ENCODE data around the gene PTEN. TPM values are rescaled to one million over a fixed set of nuclear protein-coding genes. Genes with fewer than 3 reads are reported as not detected.

The PTEN gene
- polyA plus RNA-seq, 2 donors, result 18.2 to 25.2 TPM

DNA sequence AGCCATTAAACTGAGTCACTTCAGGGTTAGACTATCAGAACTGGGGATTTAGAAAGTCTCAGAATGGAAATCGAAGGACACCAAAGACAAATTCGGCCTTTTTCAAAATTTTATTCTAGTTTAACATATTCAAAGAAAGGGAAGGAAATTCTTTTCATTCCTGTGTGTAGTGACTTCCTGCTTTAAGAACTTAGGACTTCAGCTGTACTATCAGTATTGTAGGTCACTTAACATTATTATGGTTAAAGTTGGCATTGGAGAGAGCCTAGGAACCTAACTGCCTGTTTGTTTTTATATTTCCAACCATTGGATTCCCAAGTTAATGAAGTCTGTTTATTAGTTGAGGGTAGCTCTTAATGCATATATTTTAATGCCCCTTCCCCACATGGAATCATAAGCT is 63.7 kb downstream of the PTEN start:
- no peak overlapping the region for H3K4me3 ChIP-seq (ENCODE audit: low read depth in 1 of 2, low read length in 2 of 2)
- 73 to 74% methylated on average over 2 of the region's 2 CpGs for WGBS, 2 donors
- H3K4me1 ChIP-seq (ENCODE audit: control insufficient read depth in 2 of 2, insufficient read depth in 2 of 2, low read length in 1 of 2), result no peaks in the 10 kb centered on the region
- no peak overlapping the region for H3K27ac ChIP-seq (ENCODE audit: low read depth in 2 of 2, low read length in 1 of 2)
- H3K27me3 ChIP-seq (ENCODE audit: control insufficient read depth in 1 of 2, insufficient read depth in 2 of 2, low read length in 2 of 2), result no peaks in the 10 kb centered on the region
- no peaks in the 10 kb centered on the region for H3K36me3 ChIP-seq (ENCODE audit: control insufficient read depth in 2 of 2, insufficient read depth in 2 of 2, low read length in 1 of 2)
- H3K9me3 ChIP-seq (ENCODE audit: control insufficient read depth in 2 of 2, insufficient read depth in 1 of 2, low read depth in 1 of 2, low read length in 1 of 2), result no peaks in the 10 kb centered on the region

- Histone ChIP-seq H3K9me3 (ENCODE audit: control insufficient read depth in 2 of 2, insufficient read depth in 1 of 2, low read depth in 1 of 2, low read length in 1 of 2) (no peaks in the 10 kb centered on the region), H3K27me3 (ENCODE audit: control insufficient read depth in 1 of 2, insufficient read depth in 2 of 2, low read length in 2 of 2) (no peaks in the 10 kb centered on the region), H3K27ac (ENCODE audit: low read depth in 2 of 2, low read length in 1 of 2) (no peak overlapping the region), H3K36me3 (ENCODE audit: control insufficient read depth in 2 of 2, insufficient read depth in 2 of 2, low read length in 1 of 2) (no peaks in the 10 kb centered on the region), H3K4me3 (ENCODE audit: low read depth in 1 of 2, low read length in 2 of 2) (no peak overlapping the region), H3K4me1 (ENCODE audit: control insufficient read depth in 2 of 2, insufficient read depth in 2 of 2, low read length in 1 of 2) (no peaks in the 10 kb centered on the region)
- 61 to 64% methylated on average over 3 of the region's 3 CpGs for WGBS, 2 donors
Observed at GRCh38 chr10:87928996-87929395, 65.6 kb downstream of the PTEN start.

GRCh38 chr10:87930141-87930540 is 66.7 kb downstream of the PTEN start:
- no peak overlapping the region for H3K27ac ChIP-seq (ENCODE audit: low read depth in 2 of 2, low read length in 1 of 2)
- WGBS, 2 donors, result 61 to 75% methylated on average over 1 of the region's 1 CpG
- no peak overlapping the region for H3K4me3 ChIP-seq (ENCODE audit: low read depth in 1 of 2, low read length in 2 of 2)
- H3K9me3 ChIP-seq (ENCODE audit: control insufficient read depth in 2 of 2, insufficient read depth in 1 of 2, low read depth in 1 of 2, low read length in 1 of 2), result no peaks in the 10 kb centered on the region
- no peaks in the 10 kb centered on the region for H3K36me3 ChIP-seq (ENCODE audit: control insufficient read depth in 2 of 2, insufficient read depth in 2 of 2, low read length in 1 of 2)
- no peaks in the 10 kb centered on the region for H3K27me3 ChIP-seq (ENCODE audit: control insufficient read depth in 1 of 2, insufficient read depth in 2 of 2, low read length in 2 of 2)
- no peaks in the 10 kb centered on the region for H3K4me1 ChIP-seq (ENCODE audit: control insufficient read depth in 2 of 2, insufficient read depth in 2 of 2, low read length in 1 of 2)

DNA sequence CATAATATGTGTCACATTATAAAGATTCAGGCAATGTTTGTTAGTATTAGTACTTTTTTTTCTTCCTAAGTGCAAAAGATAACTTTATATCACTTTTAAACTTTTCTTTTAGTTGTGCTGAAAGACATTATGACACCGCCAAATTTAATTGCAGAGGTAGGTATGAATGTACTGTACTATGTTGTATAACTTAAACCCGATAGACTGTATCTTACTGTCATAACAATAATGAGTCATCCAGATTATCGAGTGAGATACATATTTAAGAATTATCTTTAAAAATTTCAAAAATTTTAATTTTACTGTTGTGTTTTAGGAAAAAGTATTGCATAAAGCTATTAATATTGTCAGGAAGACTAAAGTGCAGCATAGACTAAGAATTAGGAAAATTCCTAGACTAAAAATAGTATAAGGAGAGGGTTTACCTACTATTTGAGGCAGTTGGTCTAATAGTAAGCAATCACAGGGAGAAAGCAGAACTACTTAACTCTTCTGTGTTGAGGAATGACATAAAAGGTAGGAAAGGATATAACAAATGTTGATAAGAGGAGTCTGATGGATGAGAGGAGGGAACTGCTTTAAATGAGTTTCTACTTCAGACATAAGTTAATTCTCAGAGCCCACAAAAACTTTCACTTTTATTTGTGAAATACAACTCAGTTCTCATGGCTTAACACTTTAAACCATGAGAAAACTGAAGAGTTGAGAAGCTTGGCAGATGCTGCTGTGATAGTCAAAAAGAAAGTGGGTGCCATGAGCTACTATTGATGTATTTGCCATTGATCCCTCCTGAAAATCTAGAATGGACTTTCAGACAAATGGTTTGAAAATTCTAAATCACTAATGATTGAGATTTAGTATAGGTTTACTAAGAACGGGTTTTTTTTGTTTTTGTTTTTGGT is 67.8 kb downstream of the PTEN start:
- H3K36me3 ChIP-seq (ENCODE audit: control insufficient read depth in 2 of 2, insufficient read depth in 2 of 2, low read length in 1 of 2), result no peaks in the 10 kb centered on the region
- 65 to 68% methylated on average over 4 of the region's 4 CpGs for WGBS, 2 donors
- no peaks in the 10 kb centered on the region for H3K9me3 ChIP-seq (ENCODE audit: control insufficient read depth in 2 of 2, insufficient read depth in 1 of 2, low read depth in 1 of 2, low read length in 1 of 2)
- no peaks in the 10 kb centered on the region for H3K27me3 ChIP-seq (ENCODE audit: control insufficient read depth in 1 of 2, insufficient read depth in 2 of 2, low read length in 2 of 2)
- H3K4me3 ChIP-seq (ENCODE audit: low read depth in 1 of 2, low read length in 2 of 2), result no peak overlapping the region
- H3K27ac ChIP-seq (ENCODE audit: low read depth in 2 of 2, low read length in 1 of 2), result no peak overlapping the region
- no peaks in the 10 kb centered on the region for H3K4me1 ChIP-seq (ENCODE audit: control insufficient read depth in 2 of 2, insufficient read depth in 2 of 2, low read length in 1 of 2)

GRCh38 chr10:87931836-87932230 is 68.4 kb downstream of the PTEN start:
- H3K4me1 ChIP-seq (ENCODE audit: control insufficient read depth in 2 of 2, insufficient read depth in 2 of 2, low read length in 1 of 2), result no peaks in the 10 kb centered on the region
- H3K4me3 ChIP-seq (ENCODE audit: low read depth in 1 of 2, low read length in 2 of 2), result no peak overlapping the region
- no peaks in the 10 kb centered on the region for H3K36me3 ChIP-seq (ENCODE audit: control insufficient read depth in 2 of 2, insufficient read depth in 2 of 2, low read length in 1 of 2)
- H3K27ac ChIP-seq (ENCODE audit: low read depth in 2 of 2, low read length in 1 of 2), result no peak overlapping the region
- no peaks in the 10 kb centered on the region for H3K27me3 ChIP-seq (ENCODE audit: control insufficient read depth in 1 of 2, insufficient read depth in 2 of 2, low read length in 2 of 2)
- no peaks in the 10 kb centered on the region for H3K9me3 ChIP-seq (ENCODE audit: control insufficient read depth in 2 of 2, insufficient read depth in 1 of 2, low read depth in 1 of 2, low read length in 1 of 2)

DNA sequence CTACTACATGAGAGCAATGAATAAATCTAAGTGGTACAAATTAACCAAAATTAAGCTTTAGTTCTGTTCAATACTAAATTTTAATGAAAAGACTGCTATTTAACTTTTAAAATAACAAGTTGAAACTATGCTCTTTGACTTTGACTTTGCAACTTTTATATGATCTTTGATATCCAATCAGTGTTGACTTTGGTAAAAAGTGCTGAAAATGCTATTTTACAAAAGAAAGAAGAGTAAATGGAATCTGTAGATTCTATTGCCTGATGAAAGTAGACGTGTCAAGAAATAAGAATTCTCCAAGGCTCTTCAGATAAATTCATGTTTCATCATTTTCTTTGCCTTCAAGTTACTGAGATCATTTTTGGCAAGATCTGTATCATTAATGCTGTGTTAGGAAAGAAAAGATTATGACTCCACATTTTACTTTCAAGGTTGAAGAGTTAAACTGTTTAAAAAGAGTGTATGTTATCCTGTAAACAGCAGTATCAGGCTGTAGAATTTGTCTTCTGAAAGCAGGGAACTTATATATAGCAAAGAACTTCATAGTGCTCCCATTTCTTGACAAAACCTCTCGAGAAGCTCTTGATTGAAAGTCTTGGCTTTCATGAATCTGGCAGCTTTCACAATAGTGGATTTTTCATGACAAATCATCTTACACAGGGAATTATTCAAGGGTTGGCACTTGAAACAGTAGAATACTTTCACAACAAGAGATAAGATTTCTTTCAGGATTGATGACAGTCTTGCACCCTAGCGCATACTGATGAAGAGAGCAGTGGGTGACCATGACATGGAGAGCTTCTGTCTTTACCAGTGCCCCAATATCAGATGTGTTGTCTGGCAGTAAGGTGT is 72.1 kb downstream of the PTEN start:
- H3K36me3 ChIP-seq (ENCODE audit: control insufficient read depth in 2 of 2, insufficient read depth in 2 of 2, low read length in 1 of 2), result no peaks in the 10 kb centered on the region
- 75 to 76% methylated on average over 3 of the region's 3 CpGs for WGBS, 2 donors
- no peaks in the 10 kb centered on the region for H3K4me1 ChIP-seq (ENCODE audit: control insufficient read depth in 2 of 2, insufficient read depth in 2 of 2, low read length in 1 of 2)
- no peak overlapping the region for H3K27ac ChIP-seq (ENCODE audit: low read depth in 2 of 2, low read length in 1 of 2)
- no peak overlapping the region for H3K4me3 ChIP-seq (ENCODE audit: low read depth in 1 of 2, low read length in 2 of 2)
- no peaks in the 10 kb centered on the region for H3K9me3 ChIP-seq (ENCODE audit: control insufficient read depth in 2 of 2, insufficient read depth in 1 of 2, low read depth in 1 of 2, low read length in 1 of 2)
- H3K27me3 ChIP-seq (ENCODE audit: control insufficient read depth in 1 of 2, insufficient read depth in 2 of 2, low read length in 2 of 2), result no peaks in the 10 kb centered on the region

DNA sequence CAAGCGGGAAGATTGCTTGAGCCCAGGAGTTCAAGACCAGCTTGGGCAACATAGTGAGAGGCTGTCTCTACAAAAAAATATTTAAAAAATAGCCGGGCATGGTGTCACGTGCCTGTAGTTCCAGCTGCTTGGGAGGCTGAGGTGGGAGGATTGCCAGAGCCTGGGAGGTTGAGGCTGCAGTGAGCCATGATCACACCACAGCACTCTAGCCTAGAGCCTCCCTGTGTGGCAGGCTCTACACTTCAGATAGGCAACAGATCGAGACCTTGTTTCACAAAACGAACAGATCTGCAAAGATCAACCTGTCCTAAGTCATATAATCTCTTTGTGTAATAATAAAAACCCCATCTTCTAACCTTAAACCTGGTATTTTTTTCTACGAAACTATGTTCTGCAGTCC is 76.8 kb downstream of the PTEN start:
- no peaks in the 10 kb centered on the region for H3K36me3 ChIP-seq (ENCODE audit: control insufficient read depth in 2 of 2, insufficient read depth in 2 of 2, low read length in 1 of 2)
- H3K9me3 ChIP-seq (ENCODE audit: control insufficient read depth in 2 of 2, insufficient read depth in 1 of 2, low read depth in 1 of 2, low read length in 1 of 2), result no peaks in the 10 kb centered on the region
- WGBS, 2 donors, result 96 to 98% methylated on average over 6 of the region's 6 CpGs
- H3K27ac ChIP-seq (ENCODE audit: low read depth in 2 of 2, low read length in 1 of 2), result no peak overlapping the region
- H3K4me1 ChIP-seq (ENCODE audit: control insufficient read depth in 2 of 2, insufficient read depth in 2 of 2, low read length in 1 of 2), result no peaks in the 10 kb centered on the region
- no peaks in the 10 kb centered on the region for H3K27me3 ChIP-seq (ENCODE audit: control insufficient read depth in 1 of 2, insufficient read depth in 2 of 2, low read length in 2 of 2)
- H3K4me3 ChIP-seq (ENCODE audit: low read depth in 1 of 2, low read length in 2 of 2), result no peak overlapping the region

- H3K27me3 ChIP-seq (ENCODE audit: control insufficient read depth in 1 of 2, insufficient read depth in 2 of 2, low read length in 2 of 2), result no peaks in the 10 kb centered on the region
- peaks cover 0 to 5% of the 10 kb centered on the region in 2 donors for H3K36me3 ChIP-seq (ENCODE audit: control insufficient read depth in 2 of 2, insufficient read depth in 2 of 2, low read length in 1 of 2)
- WGBS, 2 donors, result 73 to 87% methylated on average over 1 of the region's 1 CpG
- H3K4me1 ChIP-seq (ENCODE audit: control insufficient read depth in 2 of 2, insufficient read depth in 2 of 2, low read length in 1 of 2), result no peaks in the 10 kb centered on the region
- H3K9me3 ChIP-seq (ENCODE audit: control insufficient read depth in 2 of 2, insufficient read depth in 1 of 2, low read depth in 1 of 2, low read length in 1 of 2), result no peaks in the 10 kb centered on the region
- no peak overlapping the region for H3K4me3 ChIP-seq (ENCODE audit: low read depth in 1 of 2, low read length in 2 of 2)
- no peak overlapping the region for H3K27ac ChIP-seq (ENCODE audit: low read depth in 2 of 2, low read length in 1 of 2)
Observed at GRCh38 chr10:87942884-87943527, 79.6 kb downstream of the PTEN start.

- Histone ChIP-seq H3K36me3 (ENCODE audit: control insufficient read depth in 2 of 2, insufficient read depth in 2 of 2, low read length in 1 of 2) (peaks cover 0 to 5% of the 10 kb centered on the region in 2 donors), H3K9me3 (ENCODE audit: control insufficient read depth in 2 of 2, insufficient read depth in 1 of 2, low read depth in 1 of 2, low read length in 1 of 2) (no peaks in the 10 kb centered on the region), H3K4me3 (ENCODE audit: low read depth in 1 of 2, low read length in 2 of 2) (no peak overlapping the region), H3K4me1 (ENCODE audit: control insufficient read depth in 2 of 2, insufficient read depth in 2 of 2, low read length in 1 of 2) (no peaks in the 10 kb centered on the region), H3K27ac (ENCODE audit: low read depth in 2 of 2, low read length in 1 of 2) (no peak overlapping the region), H3K27me3 (ENCODE audit: control insufficient read depth in 1 of 2, insufficient read depth in 2 of 2, low read length in 2 of 2) (no peaks in the 10 kb centered on the region)
- 90 to 92% methylated on average over 6 of the region's 6 CpGs for WGBS, 2 donors
Observed at GRCh38 chr10:87945984-87946383, 82.6 kb downstream of the PTEN start.
